22Rv1 (cell line): ENCODE data around the gene NASP.
A peak's percentile ranks its signal among the peaks of the same experiment; 100 is the strongest.

ENCODE experiments used
- H3K27ac ChIP-seq: fragments of 450-650 bp; 2 replicates; pipeline ENCODE4 v1.5.1; 2017
- ZFX ChIP-seq: fragments of 450-650 bp; IDR thresholded peaks from 2 replicates; pipeline ENCODE4 v1.6.1; 2017; ENCODE audit warnings: antibody characterized with exemption, borderline replicate concordance
- TF ChIP-seq, protein P1 (sequence below): fragments of 450-650 bp; IDR thresholded peaks from 2 replicates; pipeline ENCODE4 v1.5.1; 2017; ENCODE audit warnings: mild to moderate bottlenecking

Gene NASP

DNA sequence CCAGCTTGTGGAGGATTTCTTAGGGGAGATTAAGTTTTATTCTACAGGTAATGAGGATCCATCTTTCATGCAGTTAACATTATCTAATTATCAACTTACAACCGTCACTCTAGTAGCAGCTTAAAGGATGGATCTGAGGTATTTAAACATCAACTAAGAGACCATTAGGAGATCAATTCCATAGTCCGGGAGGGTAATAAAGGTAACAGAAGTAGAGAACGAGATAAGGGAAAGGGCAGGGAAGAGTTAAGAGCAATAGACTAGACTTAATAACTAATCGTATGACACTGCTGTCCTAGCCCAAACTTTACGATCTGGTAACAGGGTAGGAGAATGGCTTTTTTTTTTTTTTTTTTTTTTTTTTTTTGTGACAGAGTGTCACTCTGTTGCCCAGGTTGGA lies 59.5 kb downstream of the NASP start:
- H3K27ac ChIP-seq, result peak overlapping the region; percentile 33; the same call in 1 of the 2 replicates
- TF ChIP-seq ZFX, result no peak
- TF ChIP-seq, protein P1, sequence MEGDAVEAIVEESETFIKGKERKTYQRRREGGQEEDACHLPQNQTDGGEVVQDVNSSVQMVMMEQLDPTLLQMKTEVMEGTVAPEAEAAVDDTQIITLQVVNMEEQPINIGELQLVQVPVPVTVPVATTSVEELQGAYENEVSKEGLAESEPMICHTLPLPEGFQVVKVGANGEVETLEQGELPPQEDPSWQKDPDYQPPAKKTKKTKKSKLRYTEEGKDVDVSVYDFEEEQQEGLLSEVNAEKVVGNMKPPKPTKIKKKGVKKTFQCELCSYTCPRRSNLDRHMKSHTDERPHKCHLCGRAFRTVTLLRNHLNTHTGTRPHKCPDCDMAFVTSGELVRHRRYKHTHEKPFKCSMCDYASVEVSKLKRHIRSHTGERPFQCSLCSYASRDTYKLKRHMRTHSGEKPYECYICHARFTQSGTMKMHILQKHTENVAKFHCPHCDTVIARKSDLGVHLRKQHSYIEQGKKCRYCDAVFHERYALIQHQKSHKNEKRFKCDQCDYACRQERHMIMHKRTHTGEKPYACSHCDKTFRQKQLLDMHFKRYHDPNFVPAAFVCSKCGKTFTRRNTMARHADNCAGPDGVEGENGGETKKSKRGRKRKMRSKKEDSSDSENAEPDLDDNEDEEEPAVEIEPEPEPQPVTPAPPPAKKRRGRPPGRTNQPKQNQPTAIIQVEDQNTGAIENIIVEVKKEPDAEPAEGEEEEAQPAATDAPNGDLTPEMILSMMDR, result no peak

DNA sequence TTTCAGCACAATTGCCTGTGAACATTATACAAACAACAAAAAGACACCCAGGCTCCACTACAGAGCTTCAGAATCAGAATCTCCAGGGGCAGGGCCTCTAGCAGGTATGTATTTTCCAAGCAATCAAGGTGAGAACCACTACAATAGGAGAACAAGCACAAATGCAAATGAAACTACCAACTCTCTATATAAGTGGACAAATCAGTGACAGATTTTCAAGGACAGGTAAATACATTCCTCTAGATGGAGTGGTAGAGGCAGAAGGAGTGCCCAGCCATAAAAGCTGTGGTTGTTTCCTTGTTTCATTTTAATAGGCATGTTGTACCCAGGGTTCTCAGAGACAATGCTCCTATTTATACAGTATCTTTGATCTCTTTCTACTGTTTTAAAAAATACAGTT lies 60.1 kb downstream of the NASP start:
- peak overlapping the region; percentile 33 for H3K27ac ChIP-seq
- no peak for TF ChIP-seq ZFX
- TF ChIP-seq, protein P1, result peak; percentile 47

DNA sequence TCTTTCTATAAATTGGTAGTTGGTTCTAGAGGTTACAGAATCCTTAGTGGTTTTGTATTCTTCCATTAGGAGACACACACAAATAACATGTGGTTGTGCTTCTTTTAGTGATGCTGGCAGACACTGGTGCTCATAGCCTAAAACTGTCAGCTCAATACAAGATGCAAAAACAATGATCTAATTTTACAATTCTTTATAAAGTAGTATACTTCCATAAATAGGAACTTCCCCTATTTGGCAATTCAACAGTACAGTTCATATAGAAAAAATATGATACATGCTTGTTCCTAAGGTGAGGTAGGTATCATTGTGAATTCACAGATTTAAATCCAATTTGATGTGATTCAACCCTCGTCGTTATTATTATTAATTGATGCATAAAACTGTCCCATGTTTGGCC lies 60.8 kb downstream of the NASP start:
- H3K27ac ChIP-seq, result peak overlapping the region; percentile 33
- no peak for TF ChIP-seq ZFX
- TF ChIP-seq, protein P1, result no peak

DNA sequence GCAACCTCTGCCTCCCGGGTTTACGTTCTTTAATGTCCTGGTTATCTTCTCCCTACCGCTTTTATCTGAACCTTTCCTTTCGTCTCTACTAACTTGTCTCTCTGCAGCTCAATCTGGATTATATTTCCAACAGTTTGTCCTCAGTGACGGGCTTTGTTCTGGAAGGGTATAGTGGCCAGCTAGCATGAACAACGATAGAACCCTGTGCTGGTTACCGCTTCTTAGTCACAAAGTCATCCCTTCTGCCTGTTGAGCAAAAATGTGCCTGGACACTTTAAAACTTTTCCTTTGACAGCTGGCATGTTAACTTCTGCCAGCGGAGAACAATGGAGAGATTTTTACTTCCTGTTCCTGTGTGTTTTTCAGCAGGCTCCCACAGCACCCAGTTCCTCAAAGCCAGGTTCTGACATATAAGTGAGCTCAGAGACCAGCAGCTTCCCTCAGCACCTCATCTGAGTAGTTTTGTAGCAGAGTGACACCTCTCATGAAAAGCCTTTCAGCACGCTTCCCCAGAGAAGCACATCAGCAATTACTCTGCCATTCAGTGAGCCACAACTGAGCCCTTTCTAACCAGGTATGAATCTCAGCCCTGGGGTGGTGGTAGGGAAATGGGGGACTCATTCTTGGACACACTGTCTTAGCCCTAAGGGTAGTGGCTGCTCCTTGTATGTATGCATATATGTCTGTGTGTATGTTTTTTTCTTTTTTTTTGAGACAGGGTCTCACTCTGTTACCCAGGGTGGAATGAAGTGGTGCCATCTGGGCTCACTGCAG lies 63.6 kb downstream of the NASP start:
- TF ChIP-seq ZFX, result no peak
- TF ChIP-seq, protein P1, result no peak
- H3K27ac ChIP-seq, result no peak overlapping the region

DNA sequence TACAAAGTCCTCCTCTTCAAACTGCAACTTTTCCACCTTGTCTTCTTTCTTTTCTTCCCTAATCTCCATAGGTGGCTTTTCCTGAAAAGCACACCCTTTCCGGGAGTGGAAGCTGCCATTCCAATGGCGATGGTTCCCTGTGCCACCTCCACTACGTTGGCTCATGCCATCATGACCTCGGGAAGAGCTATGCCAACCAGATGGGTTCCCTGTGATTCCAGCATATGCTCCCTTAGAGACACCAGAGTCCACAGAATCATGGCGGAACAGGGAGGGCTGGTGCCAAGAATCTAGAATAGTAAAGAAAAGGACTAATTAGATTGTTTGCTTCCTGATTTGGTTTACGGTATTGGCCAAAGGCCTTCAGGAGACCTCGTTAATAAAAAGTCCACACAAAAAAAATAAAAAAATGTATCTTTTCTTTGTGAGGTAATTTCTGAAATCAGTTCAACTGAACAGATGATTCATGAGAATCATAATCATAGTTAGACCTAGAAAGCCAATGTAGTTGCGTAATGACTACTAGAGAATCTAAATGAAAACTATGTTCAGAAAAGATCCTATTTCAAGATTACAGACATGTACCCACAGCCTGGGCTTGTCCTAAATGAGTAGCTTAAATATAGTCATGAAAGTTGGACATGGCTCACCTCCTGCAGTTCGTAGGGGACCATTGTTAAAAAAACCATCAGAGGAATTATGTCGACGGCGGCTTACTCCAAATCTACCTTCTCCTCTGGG lies 70.9 kb downstream of the NASP start:
- no peak overlapping the region for H3K27ac ChIP-seq
- no peak for TF ChIP-seq ZFX
- TF ChIP-seq, protein P1, result no peak

DNA sequence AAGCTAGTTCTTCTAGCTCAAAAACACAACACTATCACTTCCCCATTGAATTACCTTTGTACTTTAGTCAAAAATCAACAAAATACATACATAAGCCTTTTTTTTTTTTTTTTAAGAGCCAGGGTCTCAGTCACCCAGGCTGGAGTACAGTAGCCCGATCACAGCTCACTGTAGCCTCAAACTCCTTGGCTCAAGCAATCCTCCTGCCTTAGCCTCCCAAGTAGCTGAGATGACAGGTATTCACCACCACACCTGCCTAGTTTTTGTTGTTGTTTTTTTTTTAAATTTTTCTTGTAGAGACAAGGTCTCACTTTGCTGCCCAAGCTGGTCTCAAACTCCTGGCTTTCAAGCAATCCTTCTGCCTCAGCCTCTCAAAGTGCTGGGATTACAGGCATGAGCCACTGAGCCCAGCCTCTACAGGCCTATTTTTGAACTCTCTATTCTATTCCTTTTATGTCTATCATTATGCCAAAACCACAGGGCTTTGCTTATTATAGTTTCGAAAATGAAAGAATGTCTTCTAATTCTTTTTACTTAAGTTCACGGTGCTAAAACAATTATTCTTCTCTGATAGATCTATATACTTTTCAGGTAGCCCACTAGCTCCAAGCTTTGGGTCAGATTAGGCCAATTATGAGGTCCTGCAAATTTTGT lies 72.9 kb downstream of the NASP start:
- no peak overlapping the region for H3K27ac ChIP-seq
- TF ChIP-seq ZFX, result no peak

DNA sequence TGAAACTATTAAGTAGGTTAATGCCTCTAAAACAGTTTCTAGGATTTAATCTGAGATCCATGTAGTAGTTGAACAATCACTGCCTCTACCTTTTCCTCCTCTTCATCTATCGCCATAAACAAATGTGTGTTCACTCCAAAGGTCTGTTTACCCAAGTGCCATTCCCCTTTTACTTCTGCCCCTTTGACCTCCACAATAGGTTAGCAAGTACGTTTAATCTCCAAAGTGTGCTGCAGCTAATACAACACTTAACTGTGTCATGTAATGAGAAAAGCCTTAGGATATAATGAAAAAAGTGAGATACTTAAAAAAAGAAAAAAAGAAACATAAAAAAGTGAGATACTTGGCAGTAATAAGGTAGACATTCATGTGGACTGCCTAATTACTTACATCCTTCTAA lies 74.3 kb downstream of the NASP start:
- no peak overlapping the region for H3K27ac ChIP-seq
- TF ChIP-seq, protein P1, result no peak
- no peak for TF ChIP-seq ZFX
